Stimulated activated effector memory CD8-positive, alpha-beta T cell treated with anti-CD3 and anti-CD28 coated beads, Interleukin-12 subunit alpha, Interleukin-12 subunit beta, amount 100 ng/mL, for 72 hours (primary cell): ENCODE data around the gene FAM3C.
A peak's percentile ranks its signal among the peaks of the same experiment; 100 is the strongest.

ENCODE experiments used
- ATAC-seq: fragments of 150-1000 bp; cut with Tn5 transposase; 2 replicates; pipeline ENCODE4 v1.10.0; 2021
- DNase-seq, 2 donors: peaks; one replicate each; pipeline ENCODE4 v3.0.0; 2021 to 2022; ENCODE audit warnings: low spot score in 2 of 2
- H3K27ac Mint-ChIP-seq: one replicate; pipeline ENCODE4 v1.8.0; 2022; ENCODE audit warnings: mild to moderate bottlenecking, mixed read lengths
- H3K36me3 Mint-ChIP-seq: one replicate; pipeline ENCODE4 v1.8.0; 2022; ENCODE audit warnings: mild to moderate bottlenecking, mixed read lengths
- H3K4me1 Mint-ChIP-seq: one replicate; pipeline ENCODE4 v1.8.0; 2022; ENCODE audit warnings: mixed read lengths
- H3K4me3 Mint-ChIP-seq: one replicate; pipeline ENCODE4 v1.8.0; 2022; ENCODE audit warnings: mild to moderate bottlenecking, mixed read lengths
- H3K9me3 Mint-ChIP-seq: one replicate; pipeline ENCODE4 v1.8.0; 2022; ENCODE audit warnings: mixed read lengths

FAM3C gene

GRCh38 chr7:121313220-121313792 lies 82.8 kb downstream of the FAM3C start:
- no peak overlapping the region for H3K4me3 Mint-ChIP-seq
- ATAC-seq, result no peak
- no peak overlapping the region for H3K27ac Mint-ChIP-seq
- no peak for DNase-seq
- no peaks in the 10 kb centered on the region for H3K4me1 Mint-ChIP-seq
- H3K9me3 Mint-ChIP-seq, result no peaks in the 10 kb centered on the region
- H3K36me3 Mint-ChIP-seq, result no peaks in the 10 kb centered on the region

GRCh38 chr7:121307021-121307574 lies 89.0 kb downstream of the FAM3C start:
- no peak overlapping the region for H3K27ac Mint-ChIP-seq
- DNase-seq (no peak), ATAC-seq (no peak)
- H3K4me3 Mint-ChIP-seq, result no peak overlapping the region
- peaks cover 4% of the 10 kb centered on the region for H3K4me1 Mint-ChIP-seq
- no peaks in the 10 kb centered on the region for H3K36me3 Mint-ChIP-seq
- H3K9me3 Mint-ChIP-seq, result no peaks in the 10 kb centered on the region

- Mint-ChIP-seq H3K4me3 (no peak overlapping the region), H3K36me3 (no peaks in the 10 kb centered on the region), H3K4me1 (peaks cover 4% of the 10 kb centered on the region), H3K9me3 (no peaks in the 10 kb centered on the region), H3K27ac (no peak overlapping the region)
- DNase-seq, result no peak
- ATAC-seq, result peak; percentile 52
These were observed 89.5 kb downstream of the FAM3C start for GRCh38 chr7:121306565-121306964.

GRCh38 chr7:121305109-121305508 lies 91.0 kb downstream of the FAM3C start:
- Mint-ChIP-seq H3K9me3 (no peaks in the 10 kb centered on the region), H3K36me3 (no peaks in the 10 kb centered on the region), H3K4me3 (no peak overlapping the region), H3K27ac (no peak overlapping the region), H3K4me1 (peaks cover 4% of the 10 kb centered on the region)
- no peak for DNase-seq
- ATAC-seq, result no peak

GRCh38 chr7:121304102-121304658 lies 91.9 kb downstream of the FAM3C start:
- Mint-ChIP-seq H3K4me3 (no peak overlapping the region), H3K36me3 (no peaks in the 10 kb centered on the region), H3K27ac (no peak overlapping the region), H3K9me3 (no peaks in the 10 kb centered on the region), H3K4me1 (peaks cover 4% of the 10 kb centered on the region)
- DNase-seq (no peak), ATAC-seq (no peak)

GRCh38 chr7:121303422-121304101 lies 92.5 kb downstream of the FAM3C start:
- DNase-seq (no peak), ATAC-seq (no peak)
- Mint-ChIP-seq H3K4me1 (peaks cover 4% of the 10 kb centered on the region), H3K27ac (no peak overlapping the region), H3K36me3 (no peaks in the 10 kb centered on the region), H3K9me3 (no peaks in the 10 kb centered on the region), H3K4me3 (no peak overlapping the region)

- no peaks in the 10 kb centered on the region for H3K9me3 Mint-ChIP-seq
- ATAC-seq (peak; percentile 97), DNase-seq (no peak)
- H3K4me1 Mint-ChIP-seq, result peaks cover 4% of the 10 kb centered on the region
- H3K27ac Mint-ChIP-seq, result no peak overlapping the region
- no peaks in the 10 kb centered on the region for H3K36me3 Mint-ChIP-seq
- no peak overlapping the region for H3K4me3 Mint-ChIP-seq
These were observed 93.8 kb downstream of the FAM3C start for GRCh38 chr7:121302214-121302745.

GRCh38 chr7:121301446-121302213 lies 94.5 kb downstream of the FAM3C start:
- Mint-ChIP-seq H3K27ac (no peak overlapping the region), H3K4me3 (no peak overlapping the region), H3K9me3 (no peaks in the 10 kb centered on the region), H3K36me3 (no peaks in the 10 kb centered on the region), H3K4me1 (peaks cover 4% of the 10 kb centered on the region)
- ATAC-seq, result no peak
- no peak for DNase-seq

GRCh38 chr7:121300685-121301420 lies 95.3 kb downstream of the FAM3C start:
- H3K4me3 Mint-ChIP-seq, result no peak overlapping the region
- no peak overlapping the region for H3K27ac Mint-ChIP-seq
- DNase-seq (no peak), ATAC-seq (no peak)
- no peaks in the 10 kb centered on the region for H3K9me3 Mint-ChIP-seq
- H3K36me3 Mint-ChIP-seq, result no peaks in the 10 kb centered on the region
- H3K4me1 Mint-ChIP-seq, result no peaks in the 10 kb centered on the region
